MV-4-11 (cell line): Measurements from ENCODE around the gene MOB1A.

Experiments
- DNase-seq: peaks from one replicate; lab custom pipeline; 2025; lab: John Stamatoyannopoulos, UW

Gene MOB1A

DNA sequence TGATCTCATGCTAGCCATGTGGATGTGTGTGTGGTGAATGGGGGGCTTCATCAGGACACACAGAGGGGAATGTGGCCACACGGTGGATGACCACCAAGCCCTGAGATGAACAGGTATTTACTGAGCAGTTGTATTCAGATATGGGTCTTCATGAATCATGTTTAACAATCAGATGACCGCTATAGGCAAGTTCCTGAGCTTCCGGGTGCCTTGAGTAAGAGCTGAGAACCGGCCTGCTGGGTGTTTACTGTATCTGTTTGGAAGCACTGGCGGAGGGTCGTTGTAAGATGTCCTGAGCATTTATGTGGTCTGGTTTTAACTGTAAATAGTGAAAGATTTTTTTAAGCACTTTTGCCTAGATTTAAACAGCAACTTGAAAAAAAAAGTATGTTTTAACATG, 74.9 kb downstream of the MOB1A start:
- DNase-seq, result no peak
